DND-41 (cell line): ENCODE data around the gene CYRIA.

Experiments used
- CTCF ChIP-seq: IDR thresholded peaks from 2 replicates; pipeline ENCODE4 v1.5.1; 2012; ENCODE audit warnings: borderline replicate concordance, low read length, moderate library complexity, mild to moderate bottlenecking; ENCODE audit not compliant: poor library complexity, severe bottlenecking; ENCODE audit errors: extremely low read depth
- EZH2 ChIP-seq: IDR thresholded peaks from 3 replicates; pipeline ENCODE4 v1.6.1; 2012; ENCODE audit warnings: borderline replicate concordance, low read depth, mild to moderate bottlenecking, moderate library complexity, low read length, inconsistent platforms; ENCODE audit not compliant: severe bottlenecking

DNA sequence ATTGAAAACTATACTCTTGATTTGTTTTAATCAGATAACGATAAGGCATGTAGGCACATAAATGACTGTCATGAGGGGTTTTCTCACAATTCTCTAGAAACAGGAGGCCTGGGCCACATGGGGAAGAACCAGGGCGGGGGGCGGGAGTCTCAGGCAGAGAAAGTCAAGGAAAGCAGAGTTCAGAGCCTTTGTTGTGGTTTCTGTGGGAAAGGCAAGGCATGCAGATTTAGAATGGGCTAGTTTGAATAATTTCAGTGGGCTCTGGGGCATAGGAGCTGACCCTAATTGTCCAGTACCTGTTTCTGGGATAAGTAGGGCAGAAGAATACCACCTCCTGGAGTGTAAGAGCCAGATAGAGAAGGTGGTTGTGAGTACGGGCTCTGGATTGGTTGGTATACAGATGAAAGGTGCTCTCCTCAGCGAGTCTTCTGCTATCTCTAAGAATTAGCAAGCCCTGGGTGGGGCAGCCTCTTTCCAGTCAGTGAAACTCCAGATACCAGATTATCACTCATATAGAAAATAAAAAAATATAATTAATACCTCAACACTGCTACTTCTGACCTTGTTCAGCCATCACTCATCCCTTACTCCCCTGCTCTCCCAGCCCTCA lies 41.5 kb upstream of the CYRIA start:
- TF ChIP-seq CTCF: no peak
- TF ChIP-seq EZH2: no peak
